ENCODE data around the gene ATP1A1. TPM values are rescaled to one million over a fixed set of nuclear protein-coding genes. Genes with fewer than 3 reads are reported as not detected.

The ATP1A1 gene
- total and polyA plus RNA-seq, 9 of the 15 experiments (the other 6 are each of a cell fraction or from before 2014, with no cell fraction given): 99.3 to 513 (median 234) TPM

GRCh38 chr1:116350097-116350645 lies 22.9 kb upstream of the ATP1A1 start:
- no peak overlapping the region for H3K4me3 ChIP-seq
- FAIRE-seq: no peak
- H3K36me3 ChIP-seq (ENCODE audit: control insufficient read depth, insufficient read depth, low read length): no peaks in the 10 kb centered on the region
- CTCF ChIA-PET (ENCODE audit: low intra/inter-chr PET ratio): no interaction called here
- no peak for ATAC-seq
- in situ Hi-C loops (cut with MboI) (no loop called here), intact Hi-C loops (cut with micrococcal nuclease) (no loop called here)
- no peak overlapping the region for H3K9ac ChIP-seq (ENCODE audit: insufficient read depth in 1 of 2, low read depth in 2 of 2, low read length in 2 of 2)
- no peak for DNase-seq (ENCODE audit: extremely low read depth in 1 of 4, low spot score in 3 of 4)
- no peaks in the 10 kb centered on the region for H3K9me3 ChIP-seq (replicated peaks; ENCODE audit: control insufficient read depth, insufficient read depth, low read depth, low read length)
- H3K4me2 ChIP-seq (ENCODE audit: insufficient read depth, low read length): no peak overlapping the region
- no peaks in the 10 kb centered on the region for H3K4me1 ChIP-seq (replicated peaks in 1 of 2; ENCODE audit: control insufficient read depth in 2 of 2, insufficient read depth in 2 of 2, low read length in 2 of 2)
- H3K79me2 ChIP-seq (ENCODE audit: control insufficient read depth, insufficient read depth, low read length): no peaks in the 10 kb centered on the region
- POLR2A ChIA-PET: interaction anchor here (0.6 kb wide), 1 partner anchor 1594 kb away, joined by 3 read pairs; no protein-coding TSS in a partner anchor
- H4K20me1 ChIP-seq (replicated peaks; ENCODE audit: control insufficient read depth, insufficient read depth, low read length): no peaks in the 10 kb centered on the region
- no TSS peak for BruUV-seq (replicated peaks)
- no peak overlapping the region for H3K27ac ChIP-seq (ENCODE audit: extremely low read depth, low read depth, low read length)
- H3K9me1 ChIP-seq (ENCODE audit: control insufficient read depth, insufficient read depth, low read length): no peaks in the 10 kb centered on the region
- peaks cover 4 to 5% of the 10 kb centered on the region in 2 experiments; a peak in 3 of 5 replicates for H3K27me3 ChIP-seq (ENCODE audit: control insufficient read depth in 2 of 2, insufficient read depth in 2 of 2, low read length in 2 of 2)
- WGBS (ENCODE audit: insufficient coverage, low coverage, missing lambda C conversion rate): 25% methylated on average over 2 of the region's 2 CpGs
- no peak overlapping the region for H2AFZ ChIP-seq (ENCODE audit: low read depth, low read length)
- TF ChIP-seq NFE2L1 (tag; IDR thresholded peaks at IDR 0.05; ENCODE audit: borderline replicate concordance, low read depth) (peak; percentile 39; the same call in 1 of the 2 replicates), ATF1 (CRISPR knock-in tag; IDR thresholded peaks at IDR 0.05) (no peak), ATF1 (tag; IDR thresholded peaks at IDR 0.05) (no peak), ZNF165 (CRISPR knock-in tag; IDR thresholded peaks at IDR 0.05; ENCODE audit: borderline replicate concordance) (no peak), C11orf30 (IDR thresholded peaks at IDR 0.05; ENCODE audit: low read depth) (peak; percentile 53; the same call in 1 of the 2 replicates), NRF1 (conservative IDR thresholded peaks at IDR 0.05 in 1 of 2, IDR thresholded peaks at IDR 0.05 in 1 of 2) (no peak), ARID4B (CRISPR knock-in tag; IDR thresholded peaks at IDR 0.05) (no peak), ZNF197 (CRISPR knock-in tag; IDR thresholded peaks at IDR 0.05; ENCODE audit: low read depth) (no peak), AFF1 (IDR thresholded peaks at IDR 0.05; ENCODE audit: low read depth in 1 of 2, partially characterized antibody in 2 of 2) (no peak), HOMEZ (CRISPR knock-in tag; IDR thresholded peaks at IDR 0.05) (no peak), RFX5 (IDR thresholded peaks at IDR 0.05; ENCODE audit: low read depth, low read length) (no peak), NFE2 (IDR thresholded peaks at IDR 0.05; ENCODE audit: low read depth) (peak; percentile 53)
